ENCODE results near the gene HNRNPUL2. TPM values are rescaled to one million over a fixed set of nuclear protein-coding genes. Genes with fewer than 3 reads are reported as not detected.

HNRNPUL2 gene
- total and polyA plus RNA-seq, 9 of the 15 experiments (the other 6 are each of a cell fraction or from before 2014, with no cell fraction given), result 0.89 to 44.3 (median 15.2) TPM

- TF ChIP-seq SFPQ (IDR thresholded peaks at IDR 0.05; ENCODE audit: low read depth, low read length), result no peak
- no peak for TF ChIP-seq ELK1 (CRISPR knock-in tag; IDR thresholded peaks at IDR 0.05)
- TF ChIP-seq AFF1 (IDR thresholded peaks at IDR 0.05; ENCODE audit: low read depth in 1 of 2, partially characterized antibody in 2 of 2), result peak; percentile 38 to 58
- TF ChIP-seq MAFG (tag; conservative IDR thresholded peaks at IDR 0.05), result no peak
- 0 out of 2 replicates have a peak, but pooled peaks have one; percentile 32 for TF ChIP-seq TARDBP (IDR thresholded peaks at IDR 0.05)
- no peak for TF ChIP-seq POLR2AphosphoS2 (IDR thresholded peaks at IDR 0.05; ENCODE audit: low read length)
- TF ChIP-seq RHOXF2B (CRISPR knock-in tag; conservative IDR thresholded peaks at IDR 0.05), result no peak
- no peak for TF ChIP-seq SETDB1 (IDR thresholded peaks at IDR 0.05; ENCODE audit: low read length)
- no peak for TF ChIP-seq MECOM (CRISPR knock-in tag; IDR thresholded peaks at IDR 0.05)
- no peak for TF ChIP-seq ZNF212 (CRISPR knock-in tag; IDR thresholded peaks at IDR 0.05)
- TF ChIP-seq POLR2AphosphoS5 (IDR thresholded peaks at IDR 0.05; ENCODE audit: control insufficient read depth, insufficient read depth, low read depth, low read length), result peak; percentile 75
- peak; percentile 22 for TF ChIP-seq CCNT2 (IDR thresholded peaks at IDR 0.05; ENCODE audit: borderline replicate concordance, extremely low read depth, insufficient read length, low read depth, low read length)
- no peak for TF ChIP-seq ARHGAP35 (IDR thresholded peaks at IDR 0.05; ENCODE audit: partially characterized antibody)
- TF ChIP-seq RBBP5 (IDR thresholded peaks at IDR 0.05; ENCODE audit: borderline replicate concordance, insufficient read depth, low read length, poor library complexity, severe bottlenecking), result peak; percentile 99
- no peak for TF ChIP-seq ZNF277 (CRISPR knock-in tag; IDR thresholded peaks at IDR 0.05; ENCODE audit: borderline replicate concordance)
- TF ChIP-seq TEAD1 (CRISPR knock-in tag; IDR thresholded peaks at IDR 0.05), result peak; percentile 3 to 61; a peak in 1 of 4 replicates
- TF ChIP-seq HIVEP1 (CRISPR knock-in tag; IDR thresholded peaks at IDR 0.05), result 0 out of 2 replicates have a peak, but pooled peaks have one; percentile 1
- TF ChIP-seq ZNF699 (CRISPR knock-in tag; IDR thresholded peaks at IDR 0.05; ENCODE audit: insufficient replicate concordance), result no peak
Measured at GRCh38 chr11:62678770-62679696, 48.2 kb downstream of the HNRNPUL2 start, which contains the start of gene UBXN1 (continued).
